GM08714 (cell line): ENCODE results near the gene THRB.

Experiments used
- H3K4me3 ChIP-seq: fragments of 200-500 bp; sonication (Bioruptor generic); 2 replicates; pipeline ENCODE4 v1.5.1; 2014; ENCODE audit warnings: mild to moderate bottlenecking, low read length, inconsistent platforms
- ZNF274 ChIP-seq: IDR thresholded peaks from 2 replicates; pipeline ENCODE4 v1.6.1; 2012; ENCODE audit warnings: mild to moderate bottlenecking, low read depth, low read length

THRB gene

DNA sequence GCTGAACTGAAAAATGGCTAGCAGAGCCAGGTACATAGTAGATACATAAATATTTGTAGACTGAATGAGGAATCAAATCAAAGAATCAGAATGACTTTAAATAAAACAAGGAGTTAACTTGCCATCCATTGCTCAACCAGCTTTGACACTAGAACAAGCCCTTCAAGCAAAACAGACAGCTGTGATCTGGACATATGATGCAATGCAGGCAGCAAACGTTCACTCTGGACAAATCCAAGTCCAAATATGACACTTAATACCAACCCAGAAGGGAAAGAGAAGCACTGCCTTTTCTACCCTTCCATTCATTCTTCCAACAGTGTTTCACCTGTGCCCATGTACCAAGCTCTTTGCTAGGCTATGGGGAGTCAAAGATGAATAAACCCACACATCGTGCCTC lies 4.5 kb downstream of the THRB start:
- H3K4me3 ChIP-seq, result no peak overlapping the region
- no peak for TF ChIP-seq ZNF274

DNA sequence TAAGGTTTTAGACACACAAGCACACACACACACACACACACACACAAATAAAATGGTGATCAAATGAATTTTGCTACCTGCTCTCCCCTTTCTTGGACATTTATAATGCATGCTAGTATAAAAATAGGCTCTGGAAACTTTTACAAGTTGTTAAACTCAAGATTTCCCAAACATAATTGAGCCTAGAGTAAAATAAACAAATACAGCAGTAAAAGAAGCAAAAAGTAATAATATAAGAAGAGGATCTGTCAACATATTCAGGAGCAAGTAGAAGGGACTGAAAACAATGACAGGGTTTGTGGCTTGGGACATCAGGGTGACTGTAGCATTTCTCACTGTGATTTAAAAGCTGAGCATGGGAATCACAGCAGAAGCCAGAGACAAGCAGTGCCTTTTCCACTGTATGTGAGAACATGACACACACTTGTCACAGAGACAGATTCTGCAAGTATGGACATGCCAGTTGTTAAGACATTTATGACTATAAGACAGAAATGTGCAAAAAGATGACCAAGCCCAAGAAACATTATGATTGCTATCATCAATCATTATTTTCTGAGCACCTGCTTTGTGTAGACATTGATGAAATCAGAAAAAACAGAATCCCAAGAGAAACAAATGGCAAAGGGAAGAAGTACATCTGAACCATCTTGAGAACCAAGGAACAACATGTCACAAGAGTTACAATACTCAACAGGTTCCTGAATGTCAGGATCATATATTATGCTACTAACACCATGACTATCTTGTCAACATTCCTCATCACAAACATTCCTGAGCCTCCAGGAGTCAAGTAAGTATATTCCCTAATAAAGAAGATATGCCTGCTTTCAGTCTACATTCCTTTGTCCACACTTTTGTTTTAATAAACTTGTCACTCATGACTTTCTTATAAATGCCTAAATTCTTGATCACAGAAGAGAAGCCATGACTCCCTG lies 7.1 kb downstream of the THRB start:
- no peak overlapping the region for H3K4me3 ChIP-seq
- TF ChIP-seq ZNF274, result no peak

DNA sequence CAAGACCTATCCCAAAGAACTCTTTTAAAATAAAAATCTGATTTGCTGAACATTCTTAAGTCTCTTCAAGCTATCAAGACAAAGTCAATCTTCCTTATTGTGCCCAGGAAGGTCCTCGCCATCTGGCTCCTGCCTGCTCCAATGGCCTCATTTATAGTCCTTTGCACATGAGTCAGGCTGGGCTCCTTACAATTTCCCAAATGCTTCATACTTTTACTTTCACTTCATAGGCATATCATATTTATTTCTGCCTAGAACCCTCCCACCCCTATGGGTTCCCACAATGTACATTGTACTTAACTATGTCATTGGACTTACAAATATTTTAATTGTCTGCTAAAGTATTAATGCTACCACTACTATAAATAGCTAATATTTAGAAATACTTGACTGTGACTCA lies 9.1 kb downstream of the THRB start:
- TF ChIP-seq ZNF274, result no peak
- H3K4me3 ChIP-seq, result no peak overlapping the region

DNA sequence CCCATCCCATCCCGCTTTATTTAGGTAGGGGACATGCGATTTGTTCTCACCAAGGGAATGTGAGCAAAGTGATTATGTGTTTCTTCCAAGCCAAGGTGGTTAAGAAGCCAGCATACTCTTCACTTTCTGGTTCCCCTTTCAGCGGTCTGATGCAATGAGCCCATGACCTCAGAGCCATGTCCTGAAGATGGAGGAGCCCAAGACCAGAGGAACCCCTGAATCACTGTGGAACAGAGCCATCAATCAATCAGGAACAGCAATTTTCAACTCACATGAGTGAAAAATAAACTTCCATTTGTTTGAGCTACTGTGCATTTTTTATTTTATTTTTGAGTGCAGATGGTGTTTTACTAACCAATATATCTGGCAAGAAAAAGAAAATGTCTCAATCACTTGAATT lies 10.8 kb downstream of the THRB start:
- H3K4me3 ChIP-seq, result no peak overlapping the region
- no peak for TF ChIP-seq ZNF274

DNA sequence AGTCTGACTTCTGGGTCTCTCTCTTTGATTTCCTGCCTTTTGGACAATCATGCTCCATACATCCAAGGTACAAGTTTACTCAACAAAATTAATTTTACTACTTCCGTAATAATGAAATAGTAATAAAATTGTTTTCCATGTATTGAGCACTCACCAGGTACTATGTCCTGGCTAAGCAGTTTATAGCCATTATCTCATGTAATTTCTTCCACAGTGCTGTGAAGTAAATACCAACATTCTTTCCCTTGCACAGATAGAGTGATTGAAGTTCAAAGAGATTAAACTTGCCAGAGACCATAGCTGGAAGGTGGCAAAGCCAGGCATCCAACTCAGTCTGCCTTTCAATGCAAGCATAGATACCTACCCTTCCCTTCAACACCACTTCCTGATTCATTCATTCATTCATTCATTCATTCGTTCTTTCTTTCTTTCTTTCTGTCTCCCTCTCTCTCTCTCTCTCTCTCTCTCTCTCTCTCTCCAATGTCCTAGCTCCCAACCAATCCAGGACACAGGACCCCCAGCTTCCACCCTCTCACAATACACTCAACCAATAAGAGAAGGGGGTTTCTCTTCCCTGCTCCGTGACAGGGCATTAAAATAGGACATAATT lies 12.4 kb downstream of the THRB start:
- no peak for TF ChIP-seq ZNF274
- H3K4me3 ChIP-seq, result no peak overlapping the region

DNA sequence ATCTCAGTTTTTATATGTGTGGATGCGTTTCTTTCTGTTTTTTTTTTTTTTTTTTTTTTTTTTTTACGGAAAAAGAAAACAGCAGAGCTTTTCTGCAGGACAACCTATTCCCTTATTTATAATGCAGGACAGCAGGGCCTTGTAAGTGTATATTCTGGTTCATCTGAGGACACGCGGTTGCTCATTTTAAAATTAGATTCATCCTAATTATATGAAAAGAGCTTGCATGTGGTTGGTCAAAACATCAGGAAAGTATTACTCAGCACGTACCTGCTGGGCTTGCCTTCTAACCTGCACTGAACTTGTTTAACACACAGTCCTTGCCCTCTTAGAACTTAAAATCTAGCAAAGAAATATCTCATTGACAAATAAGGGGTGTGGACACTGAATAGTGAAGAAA lies 13.5 kb downstream of the THRB start:
- no peak overlapping the region for H3K4me3 ChIP-seq
- TF ChIP-seq ZNF274, result no peak

DNA sequence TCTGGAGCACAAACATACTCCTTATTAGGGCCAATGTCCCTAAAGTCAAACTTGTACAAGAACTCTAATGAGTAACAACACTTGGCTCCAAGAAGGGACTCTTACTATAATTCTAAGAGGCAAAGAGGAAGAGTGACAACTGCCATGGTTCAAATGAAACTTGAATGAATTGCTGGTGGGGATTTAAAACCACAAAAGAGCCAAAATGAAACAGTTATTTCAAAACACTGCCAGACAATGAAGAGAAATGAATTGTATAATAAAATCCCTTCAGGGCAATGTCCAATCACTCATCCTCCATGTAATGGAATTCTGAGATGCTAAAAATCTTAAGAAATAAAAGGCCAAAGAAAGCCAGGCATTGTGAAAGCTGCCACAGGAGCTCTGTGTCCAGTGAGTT lies 14.2 kb downstream of the THRB start:
- no peak for TF ChIP-seq ZNF274
- H3K4me3 ChIP-seq, result no peak overlapping the region

DNA sequence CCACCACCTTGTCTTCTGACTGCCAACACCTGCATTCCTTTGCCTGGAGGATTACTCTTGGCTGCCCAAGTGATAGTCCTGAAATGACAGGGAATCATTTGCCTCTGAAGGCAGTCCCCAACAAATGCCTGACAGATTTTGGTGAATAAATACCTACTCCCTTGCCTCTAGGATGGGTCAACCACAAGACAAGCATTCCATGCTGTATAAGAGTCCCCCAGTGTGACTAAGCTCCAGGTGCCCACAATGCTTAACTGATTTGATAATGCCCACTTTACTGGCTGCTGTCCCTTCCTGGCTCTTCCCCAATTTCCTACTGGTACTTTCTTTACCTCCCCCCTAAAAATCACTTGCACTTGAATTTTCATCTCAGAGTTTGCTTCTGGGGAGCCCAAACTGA lies 14.8 kb downstream of the THRB start:
- TF ChIP-seq ZNF274, result no peak
- no peak overlapping the region for H3K4me3 ChIP-seq

DNA sequence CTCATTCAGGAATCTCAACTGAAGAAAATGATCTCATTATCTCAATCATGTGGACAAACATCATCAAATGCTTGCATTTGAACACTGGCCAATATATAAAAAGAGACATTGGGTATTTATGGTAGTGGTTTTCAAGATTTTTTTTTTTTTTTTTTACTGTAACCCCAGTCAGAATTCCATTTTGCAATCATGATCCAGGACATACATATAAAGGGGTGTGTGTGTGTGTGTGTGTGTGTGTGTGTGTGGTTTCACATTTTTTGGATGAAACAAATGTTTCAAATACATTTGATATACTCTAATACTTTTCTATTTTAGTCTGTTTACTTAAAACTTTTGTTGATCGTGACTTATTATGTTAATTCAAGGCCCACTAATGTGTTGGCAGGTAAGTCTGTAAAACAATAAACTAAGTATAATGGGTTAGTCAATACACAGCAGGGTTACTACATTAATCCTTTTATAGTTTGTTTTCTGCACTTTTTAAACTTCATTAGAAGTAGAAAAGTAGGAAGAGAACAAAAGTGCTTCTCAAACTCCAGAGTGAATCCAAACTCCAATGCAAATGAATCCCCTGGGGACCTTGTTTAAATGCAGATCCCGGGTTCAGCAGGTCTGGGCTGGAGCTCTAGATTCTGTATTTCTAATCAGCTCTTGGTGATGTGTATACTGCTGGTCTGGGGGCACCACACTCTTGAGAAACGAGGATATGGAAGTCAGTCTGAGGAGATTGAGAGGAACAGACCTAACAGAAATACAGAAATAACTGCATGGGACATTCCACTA lies 17.6 kb downstream of the THRB start:
- no peak for TF ChIP-seq ZNF274

DNA sequence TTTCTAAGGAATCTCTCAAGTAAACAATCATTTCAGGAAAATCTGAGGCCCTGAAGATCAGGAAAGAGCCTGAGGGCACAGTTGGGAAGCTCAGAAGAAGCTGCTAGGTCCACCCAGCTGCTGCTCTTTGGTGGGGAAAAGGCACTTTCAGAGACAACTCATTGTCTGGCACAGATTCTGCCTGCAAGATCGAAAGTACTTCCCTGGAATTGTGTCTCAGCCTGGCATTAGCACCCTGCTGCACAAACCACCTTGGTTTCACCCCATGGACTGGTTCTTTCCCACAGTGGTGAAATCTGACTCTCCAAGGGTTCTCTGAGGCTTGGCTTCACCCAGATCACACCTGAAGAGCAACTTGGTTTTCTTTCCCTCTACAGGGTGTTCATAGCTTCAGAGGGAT lies 18.7 kb downstream of the THRB start:
- TF ChIP-seq ZNF274, result no peak

More for the DNA sequence above, 17.6 kb downstream of the THRB start:
- no peak overlapping the region for H3K4me3 ChIP-seq

DNA sequence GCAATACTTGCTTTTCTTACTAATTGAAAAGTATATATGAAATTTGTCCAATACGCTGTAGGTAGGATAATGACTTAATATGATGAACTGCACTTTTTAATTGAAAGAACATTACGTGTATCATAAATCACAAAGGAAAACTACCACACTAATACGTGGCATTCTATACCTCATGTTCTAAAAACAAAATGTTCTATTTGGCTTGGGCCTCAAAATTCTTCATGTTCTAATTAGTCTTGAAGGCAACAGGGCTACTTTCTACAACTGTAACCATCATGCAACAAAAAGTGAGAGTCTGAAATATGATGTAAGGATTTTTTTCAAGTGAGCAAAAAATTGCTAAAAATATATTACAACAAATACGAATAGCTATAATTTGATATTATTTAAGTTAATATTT lies 19.8 kb downstream of the THRB start:
- no peak overlapping the region for H3K4me3 ChIP-seq
- no peak for TF ChIP-seq ZNF274

More for the DNA sequence above, 18.7 kb downstream of the THRB start:
- H3K4me3 ChIP-seq, result no peak overlapping the region

DNA sequence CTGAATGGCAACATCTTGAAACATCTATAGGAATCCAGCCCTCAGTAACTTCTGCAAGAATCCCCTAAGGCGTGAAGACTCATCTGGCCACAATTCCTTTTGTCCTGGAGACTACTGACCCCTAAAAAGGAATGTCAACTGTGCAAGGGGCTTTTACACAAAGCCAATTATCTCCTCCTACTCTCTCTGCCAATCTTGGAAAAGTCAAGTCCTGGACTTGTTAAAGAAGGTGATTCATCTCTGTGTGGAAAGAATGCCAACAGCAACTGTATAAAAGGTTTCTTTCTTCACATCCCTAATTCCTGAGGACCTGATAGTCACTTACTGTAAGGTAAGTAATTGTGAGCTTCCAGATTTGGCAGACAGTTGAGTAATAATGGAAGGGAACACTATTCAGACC lies 22.3 kb downstream of the THRB start:
- TF ChIP-seq ZNF274, result no peak

DNA sequence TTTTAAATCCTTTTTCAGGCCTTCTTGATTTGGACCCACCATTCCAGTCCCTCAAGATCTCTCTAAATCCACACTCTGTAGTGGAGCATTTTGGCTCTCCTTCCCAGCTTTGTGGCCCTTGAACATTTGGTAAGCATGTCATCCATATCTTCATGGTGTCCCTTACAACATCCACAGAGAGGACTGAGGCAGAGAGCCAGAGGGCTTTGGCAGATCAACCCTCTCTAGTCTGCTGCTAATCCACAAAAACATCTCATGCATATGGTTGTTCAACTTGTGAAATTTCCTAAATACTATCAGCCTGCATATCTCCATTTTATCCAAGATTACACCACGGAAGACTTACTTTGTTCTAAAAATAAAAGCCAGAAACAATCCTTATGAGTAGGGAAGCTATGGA lies 23.2 kb downstream of the THRB start:
- TF ChIP-seq ZNF274, result no peak
- no peak overlapping the region for H3K4me3 ChIP-seq

More for the DNA sequence above, 22.3 kb downstream of the THRB start:
- H3K4me3 ChIP-seq, result no peak overlapping the region

DNA sequence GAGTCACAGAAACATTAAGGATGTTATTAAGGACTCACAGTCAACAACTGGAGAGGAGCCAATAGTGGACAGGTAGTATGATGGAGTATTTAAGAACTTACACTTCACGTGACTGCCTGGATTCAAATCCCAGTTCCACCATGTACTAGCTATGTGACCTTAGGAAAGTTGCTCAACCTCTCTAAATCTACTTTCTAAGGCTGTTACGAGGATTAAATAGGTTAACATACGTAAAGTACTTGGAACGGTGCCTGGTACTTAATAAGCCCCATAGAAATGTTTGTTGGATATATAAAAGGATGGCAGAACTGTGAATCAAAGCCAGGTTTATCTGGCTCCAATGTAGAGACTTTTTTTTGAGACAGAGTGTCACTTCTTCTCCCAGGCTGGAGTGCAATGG lies 24.4 kb downstream of the THRB start:
- no peak overlapping the region for H3K4me3 ChIP-seq
- no peak for TF ChIP-seq ZNF274
